Measurements from ENCODE around the gene CARHSP1. TPM values are rescaled to one million over a fixed set of nuclear protein-coding genes. Genes with fewer than 3 reads are reported as not detected.
A peak's percentile ranks its signal among the peaks of the same experiment; 100 is the strongest.

Gene CARHSP1
- polyA plus RNA-seq, 3 donors, result 32.0 to 60.3 (median 52.0) TPM

DNA sequence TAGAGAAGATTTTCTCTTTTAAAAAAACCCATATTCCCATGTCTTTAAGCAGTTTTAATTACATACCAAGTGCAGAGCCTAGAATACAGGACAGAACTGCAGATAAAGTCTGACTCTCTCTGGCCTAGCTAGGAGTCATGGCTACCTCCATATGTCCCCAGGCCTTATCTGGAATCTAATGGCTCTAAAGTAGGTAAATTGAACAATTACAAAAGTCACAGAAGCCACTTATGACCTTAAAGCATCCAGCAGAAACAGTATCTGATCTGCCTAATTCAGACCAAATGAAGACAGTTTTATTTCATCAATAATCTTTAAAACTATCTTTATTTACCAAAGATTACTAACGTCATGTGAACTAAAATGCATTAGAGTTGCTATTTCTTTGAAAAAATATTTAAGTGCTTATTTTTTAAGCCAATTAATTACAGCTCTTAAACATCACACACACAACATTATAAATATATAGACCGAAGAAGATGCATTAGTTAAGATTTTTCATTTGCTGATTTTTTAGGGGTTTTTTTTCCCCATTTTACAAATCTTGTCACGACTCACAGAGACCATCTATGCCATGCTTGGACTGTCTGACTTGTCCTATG lies 42.4 kb downstream of the CARHSP1 start:
- H3K36me3 ChIP-seq (replicated peaks in 1 of 2; ENCODE audit: control insufficient read depth in 1 of 2, insufficient read depth in 2 of 2, low read length in 2 of 2), result peaks cover 23 to 79% of the 10 kb centered on the region in 2 donors
- WGBS (ENCODE audit: insufficient coverage), result 100% methylated on average over 1 of the region's 3 CpGs
- no peak for DNase-seq
- H3K4me3 ChIP-seq (replicated peaks in 1 of 3; ENCODE audit: low read depth in 2 of 3, low read length in 3 of 3), result no peak overlapping the region
- no peaks in the 10 kb centered on the region for H3K4me1 ChIP-seq (ENCODE audit: control insufficient read depth in 1 of 2, insufficient read depth in 2 of 2, low read length in 2 of 2)
- TF ChIP-seq, protein P1, sequence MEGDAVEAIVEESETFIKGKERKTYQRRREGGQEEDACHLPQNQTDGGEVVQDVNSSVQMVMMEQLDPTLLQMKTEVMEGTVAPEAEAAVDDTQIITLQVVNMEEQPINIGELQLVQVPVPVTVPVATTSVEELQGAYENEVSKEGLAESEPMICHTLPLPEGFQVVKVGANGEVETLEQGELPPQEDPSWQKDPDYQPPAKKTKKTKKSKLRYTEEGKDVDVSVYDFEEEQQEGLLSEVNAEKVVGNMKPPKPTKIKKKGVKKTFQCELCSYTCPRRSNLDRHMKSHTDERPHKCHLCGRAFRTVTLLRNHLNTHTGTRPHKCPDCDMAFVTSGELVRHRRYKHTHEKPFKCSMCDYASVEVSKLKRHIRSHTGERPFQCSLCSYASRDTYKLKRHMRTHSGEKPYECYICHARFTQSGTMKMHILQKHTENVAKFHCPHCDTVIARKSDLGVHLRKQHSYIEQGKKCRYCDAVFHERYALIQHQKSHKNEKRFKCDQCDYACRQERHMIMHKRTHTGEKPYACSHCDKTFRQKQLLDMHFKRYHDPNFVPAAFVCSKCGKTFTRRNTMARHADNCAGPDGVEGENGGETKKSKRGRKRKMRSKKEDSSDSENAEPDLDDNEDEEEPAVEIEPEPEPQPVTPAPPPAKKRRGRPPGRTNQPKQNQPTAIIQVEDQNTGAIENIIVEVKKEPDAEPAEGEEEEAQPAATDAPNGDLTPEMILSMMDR (IDR thresholded peaks at IDR 0.05), result no peak
- no peaks in the 10 kb centered on the region for H3K27me3 ChIP-seq (ENCODE audit: control insufficient read depth in 2 of 2, insufficient read depth in 2 of 2, low read length in 2 of 2)
- H3K4me2 ChIP-seq (replicated peaks; ENCODE audit: extremely low read depth, low read length, poor library complexity, severe bottlenecking), result no peak overlapping the region
- H2AFZ ChIP-seq (ENCODE audit: insufficient read depth, low read depth, low read length, poor library complexity, severe bottlenecking), result no peak overlapping the region
- no peak overlapping the region for H3K9ac ChIP-seq (ENCODE audit: insufficient read depth, low read length, poor library complexity, severe bottlenecking)
- peaks cover 0 to 1% (median 0%) of the 10 kb centered on the region in 3 donors for H3K27me3 Mint-ChIP-seq (ENCODE audit: low read depth in 3 of 3)
- peaks cover 55 to 68% of the 10 kb centered on the region in 2 donors for H3K36me3 Mint-ChIP-seq
- intact Hi-C loops (cut with micrococcal nuclease), result no loop called here
- no peak overlapping the region for H3K27ac ChIP-seq (ENCODE audit: low read depth in 1 of 2, low read length in 2 of 2)
- no peaks in the 10 kb centered on the region for H4K20me1 ChIP-seq (ENCODE audit: insufficient read depth, low read length)
- no peaks in the 10 kb centered on the region for H3K9me3 Mint-ChIP-seq
- no peaks in the 10 kb centered on the region for H3K79me2 ChIP-seq (ENCODE audit: insufficient read depth, low read length)
- H3K9me3 ChIP-seq (replicated peaks in 1 of 2; ENCODE audit: control insufficient read depth in 1 of 2, insufficient read depth in 1 of 2, low read length in 2 of 2), result no peaks in the 10 kb centered on the region
- peaks cover 7% of the 10 kb centered on the region for H3K4me1 Mint-ChIP-seq
- no peak overlapping the region for H3K4me3 Mint-ChIP-seq
- no peak overlapping the region for H3K27ac Mint-ChIP-seq

DNA sequence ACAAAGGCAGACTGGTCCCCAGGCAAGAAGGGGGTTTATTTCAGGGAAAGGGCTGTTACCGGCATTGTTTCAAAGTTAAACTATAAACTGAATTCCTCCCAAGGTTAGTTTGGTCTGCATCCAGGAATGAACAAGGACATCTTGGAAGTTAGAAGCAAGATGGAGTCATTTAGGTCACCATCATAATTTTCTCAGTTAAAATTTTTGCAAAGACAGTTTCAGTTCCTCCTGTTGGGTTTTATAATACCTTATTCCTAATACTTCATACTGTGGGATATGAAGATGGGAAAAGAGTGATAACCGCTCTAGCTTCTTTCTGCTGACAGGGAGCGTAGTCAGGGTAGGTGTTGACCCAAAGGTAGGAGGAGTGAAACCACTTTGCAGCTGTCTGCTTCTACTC lies 46.4 kb downstream of the CARHSP1 start:
- Histone ChIP-seq H3K9me3 (replicated peaks in 1 of 2; ENCODE audit: control insufficient read depth in 1 of 2, insufficient read depth in 1 of 2, low read length in 2 of 2) (no peaks in the 10 kb centered on the region), H3K4me3 (replicated peaks in 1 of 3; ENCODE audit: low read depth in 2 of 3, low read length in 3 of 3) (no peak overlapping the region), H3K4me2 (replicated peaks; ENCODE audit: extremely low read depth, low read length, poor library complexity, severe bottlenecking) (no peak overlapping the region), H4K20me1 (ENCODE audit: insufficient read depth, low read length) (no peaks in the 10 kb centered on the region), H3K79me2 (ENCODE audit: insufficient read depth, low read length) (no peaks in the 10 kb centered on the region), H3K36me3 (replicated peaks in 1 of 2; ENCODE audit: control insufficient read depth in 1 of 2, insufficient read depth in 2 of 2, low read length in 2 of 2) (peaks cover 33 to 83% of the 10 kb centered on the region in 2 donors), H3K27ac (ENCODE audit: low read depth in 1 of 2, low read length in 2 of 2) (peak overlapping the region in 1 of 2 donors; percentile 40), H2AFZ (ENCODE audit: insufficient read depth, low read depth, low read length, poor library complexity, severe bottlenecking) (no peak overlapping the region), H3K9ac (ENCODE audit: insufficient read depth, low read length, poor library complexity, severe bottlenecking) (no peak overlapping the region), H3K4me1 (ENCODE audit: control insufficient read depth in 1 of 2, insufficient read depth in 2 of 2, low read length in 2 of 2) (no peaks in the 10 kb centered on the region), H3K27me3 (ENCODE audit: control insufficient read depth in 2 of 2, insufficient read depth in 2 of 2, low read length in 2 of 2) (no peaks in the 10 kb centered on the region)
- H3K27me3 Mint-ChIP-seq (ENCODE audit: low read depth in 3 of 3), result peaks cover 0 to 2% (median 0%) of the 10 kb centered on the region in 3 donors
- peaks cover 48 to 75% of the 10 kb centered on the region in 2 donors for H3K36me3 Mint-ChIP-seq
- 100% methylated on average over 2 of the region's 3 CpGs for WGBS (ENCODE audit: insufficient coverage)
- no peak overlapping the region for H3K4me3 Mint-ChIP-seq
- no peaks in the 10 kb centered on the region for H3K9me3 Mint-ChIP-seq
- H3K27ac Mint-ChIP-seq, result peak overlapping the region in 3 of 7 donors; percentile 27 to 55 (median 34)
- intact Hi-C loops (cut with micrococcal nuclease), result no loop called here
- peaks cover 20% of the 10 kb centered on the region for H3K4me1 Mint-ChIP-seq
- TF ChIP-seq, protein P1 (IDR thresholded peaks at IDR 0.05), result no peak
- no peak for DNase-seq
